Activated B cell treated with CpG ODN at 0.5 μM for 24 hours (primary cell): ENCODE measurements around the gene PPP1R14D. TPM values are rescaled to one million over a fixed set of nuclear protein-coding genes. Genes with fewer than 3 reads are reported as not detected.

Source experiments
- ATAC-seq: fragments of 200-7000 bp; cut with Tn5 transposase; one replicate; pipeline ENCODE4 v1.10.0; 2021; ENCODE audit warnings: low read depth, mild to moderate bottlenecking, moderate library complexity
- CTCF ChIA-PET: fragments of 350-600 bp; sonication (Branson Sonifier 250); formaldehyde crosslinking; loops from one replicate; lab custom pipeline; 2021; ENCODE audit warnings: antibody characterized with exemption; lab: Charles Lee
- POLR2A ChIA-PET: fragments of 350-600 bp; sonication (Branson Sonifier 250); formaldehyde crosslinking; loops from one replicate; lab custom pipeline; 2021; ENCODE audit warnings: antibody characterized with exemption; lab: Charles Lee
- DNase-seq: peaks from one replicate; pipeline ENCODE4 v3.0.0; 2022
- H3K27ac Mint-ChIP-seq: one replicate; pipeline ENCODE4 v1.8.0; 2020; ENCODE audit warnings: mixed read lengths
- H3K27me3 Mint-ChIP-seq: one replicate; pipeline ENCODE4 v1.8.0; 2021; ENCODE audit warnings: mixed read lengths
- H3K36me3 Mint-ChIP-seq: one replicate; pipeline ENCODE4 v1.8.0; 2021; ENCODE audit warnings: low read depth, mixed read lengths
- H3K4me1 Mint-ChIP-seq: one replicate; pipeline ENCODE4 v1.8.0; 2021; ENCODE audit warnings: mixed read lengths
- H3K4me3 Mint-ChIP-seq: one replicate; pipeline ENCODE4 v1.8.0; 2020; ENCODE audit warnings: mild to moderate bottlenecking, mixed read lengths
- H3K9me3 Mint-ChIP-seq: one replicate; pipeline ENCODE4 v1.8.0; 2020; ENCODE audit warnings: mixed read lengths
- intact Hi-C: fragments of 100-400 bp; cut with micrococcal nuclease; formaldehyde crosslinking; loops from one replicate; pipeline ENCODE4 v1.15.1; 2024
- total RNA-seq: library from RNA; stranded (reverse); gene quantifications from 2 replicates; pipeline ENCODE4 v1.2.3, GENCODE V29; 2022
- TF ChIP-seq, protein P1 (sequence below): fragments of 200-600 bp; IDR thresholded peaks from one replicate; pipeline ENCODE4 v1.8.0; 2022; ENCODE audit warnings: antibody characterized with exemption, mild to moderate bottlenecking

Gene PPP1R14D
- total RNA-seq, 1 donor from 2014 or later, result 0.31 TPM

DNA sequence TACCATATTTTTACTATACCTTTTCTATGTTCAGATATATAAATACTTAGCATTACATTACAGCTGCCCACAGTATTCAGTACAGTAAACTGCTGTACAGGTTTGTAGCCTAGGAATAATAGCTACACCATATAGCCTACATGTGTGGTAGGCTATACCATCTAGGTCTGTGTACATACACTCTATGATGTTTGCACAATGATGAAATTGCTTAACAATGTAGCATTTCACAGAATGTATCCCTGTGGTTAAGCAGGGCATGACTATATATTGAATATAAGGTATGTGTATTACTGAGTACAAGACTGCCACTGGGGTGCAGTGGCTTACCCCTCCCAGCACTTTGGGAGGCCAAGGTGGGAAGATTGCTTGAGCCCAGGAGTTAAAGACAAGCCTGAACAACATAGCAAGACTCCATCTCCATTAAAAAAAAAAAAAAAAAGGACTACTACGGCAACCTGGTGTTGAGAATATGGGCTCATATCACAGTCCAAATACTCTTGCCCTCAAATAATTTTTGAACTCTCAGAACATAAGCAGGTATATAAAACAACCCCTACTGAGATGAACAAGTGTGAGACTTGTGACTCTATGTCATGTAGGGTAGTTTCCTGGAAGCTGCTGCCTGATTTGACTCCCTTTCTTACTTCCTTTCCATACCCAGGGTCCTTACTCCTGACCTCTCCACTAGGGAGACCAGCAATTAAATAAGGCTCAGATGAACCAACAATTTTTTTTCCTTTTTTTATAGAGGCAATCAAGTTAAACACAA, 4.8 kb downstream of the PPP1R14D start:
- Mint-ChIP-seq H3K9me3 (no peaks in the 10 kb centered on the region), H3K4me3 (no peak overlapping the region), H3K27me3 (no peaks in the 10 kb centered on the region), H3K4me1 (no peaks in the 10 kb centered on the region), H3K27ac (no peak overlapping the region), H3K36me3 (no peaks in the 10 kb centered on the region)
- ChIA-PET CTCF (no interaction called here), POLR2A (no interaction called here)
- TF ChIP-seq, protein P1, sequence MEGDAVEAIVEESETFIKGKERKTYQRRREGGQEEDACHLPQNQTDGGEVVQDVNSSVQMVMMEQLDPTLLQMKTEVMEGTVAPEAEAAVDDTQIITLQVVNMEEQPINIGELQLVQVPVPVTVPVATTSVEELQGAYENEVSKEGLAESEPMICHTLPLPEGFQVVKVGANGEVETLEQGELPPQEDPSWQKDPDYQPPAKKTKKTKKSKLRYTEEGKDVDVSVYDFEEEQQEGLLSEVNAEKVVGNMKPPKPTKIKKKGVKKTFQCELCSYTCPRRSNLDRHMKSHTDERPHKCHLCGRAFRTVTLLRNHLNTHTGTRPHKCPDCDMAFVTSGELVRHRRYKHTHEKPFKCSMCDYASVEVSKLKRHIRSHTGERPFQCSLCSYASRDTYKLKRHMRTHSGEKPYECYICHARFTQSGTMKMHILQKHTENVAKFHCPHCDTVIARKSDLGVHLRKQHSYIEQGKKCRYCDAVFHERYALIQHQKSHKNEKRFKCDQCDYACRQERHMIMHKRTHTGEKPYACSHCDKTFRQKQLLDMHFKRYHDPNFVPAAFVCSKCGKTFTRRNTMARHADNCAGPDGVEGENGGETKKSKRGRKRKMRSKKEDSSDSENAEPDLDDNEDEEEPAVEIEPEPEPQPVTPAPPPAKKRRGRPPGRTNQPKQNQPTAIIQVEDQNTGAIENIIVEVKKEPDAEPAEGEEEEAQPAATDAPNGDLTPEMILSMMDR, result no peak
- ATAC-seq, result no peak
- DNase-seq, result no peak
- intact Hi-C loops, result no loop called here

DNA sequence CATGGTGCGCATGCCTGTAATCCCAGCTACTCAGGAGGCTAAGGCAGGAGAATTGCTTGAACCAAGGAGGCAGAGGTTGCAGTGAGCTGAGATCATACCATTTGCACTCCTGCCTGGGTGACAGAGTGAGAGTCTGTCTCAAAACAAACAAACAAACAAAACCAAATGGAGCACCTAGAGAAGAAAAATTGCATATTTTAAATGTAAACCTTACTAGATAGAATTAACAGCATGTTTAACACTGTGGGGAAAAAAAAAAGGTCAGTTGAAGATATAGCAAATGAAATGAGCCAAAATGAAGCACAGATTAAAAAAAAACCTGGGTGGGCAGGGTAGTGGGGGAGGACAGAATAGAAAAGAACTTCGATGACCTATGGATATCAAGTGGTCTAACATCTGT, 7.3 kb downstream of the PPP1R14D start:
- POLR2A ChIA-PET, result no interaction called here

DNA sequence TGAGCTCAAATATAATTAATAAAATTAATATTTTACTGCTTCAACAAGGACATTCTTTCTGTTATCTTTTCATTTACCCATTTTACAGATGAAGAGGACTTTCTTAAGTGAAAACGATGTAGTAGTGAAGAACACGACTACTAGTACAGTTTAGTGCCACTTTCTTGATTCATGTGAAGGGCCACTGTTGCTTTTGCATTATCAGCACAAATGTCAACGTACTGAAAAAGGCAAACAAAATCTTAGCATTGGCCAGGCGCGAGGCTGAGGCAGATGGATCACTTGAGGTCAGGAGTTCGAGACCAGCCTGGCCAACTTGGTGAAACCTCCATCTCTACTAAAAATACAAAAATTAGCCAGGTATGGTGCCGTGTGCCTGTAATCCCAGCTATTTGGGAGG, 9.5 kb downstream of the PPP1R14D start:
- Mint-ChIP-seq H3K27me3 (no peaks in the 10 kb centered on the region), H3K9me3 (no peaks in the 10 kb centered on the region), H3K27ac (no peak overlapping the region), H3K4me1 (no peaks in the 10 kb centered on the region), H3K36me3 (peaks cover 15% of the 10 kb centered on the region), H3K4me3 (no peak overlapping the region)
- intact Hi-C loops, result no loop called here
- ChIA-PET POLR2A (no interaction called here), CTCF (no interaction called here)
- DNase-seq (no peak), ATAC-seq (no peak)
- TF ChIP-seq, protein P1, result no peak

More for the DNA sequence above, 7.3 kb downstream of the PPP1R14D start:
- no peak for ATAC-seq
- CTCF ChIA-PET, result no interaction called here
- no peaks in the 10 kb centered on the region for H3K27me3 Mint-ChIP-seq
- H3K4me1 Mint-ChIP-seq, result no peaks in the 10 kb centered on the region
- no peak overlapping the region for H3K4me3 Mint-ChIP-seq
- DNase-seq, result no peak
- H3K9me3 Mint-ChIP-seq, result no peaks in the 10 kb centered on the region
- no peak overlapping the region for H3K27ac Mint-ChIP-seq
- no peaks in the 10 kb centered on the region for H3K36me3 Mint-ChIP-seq
- intact Hi-C loops, result no loop called here
- TF ChIP-seq, protein P1, result no peak

DNA sequence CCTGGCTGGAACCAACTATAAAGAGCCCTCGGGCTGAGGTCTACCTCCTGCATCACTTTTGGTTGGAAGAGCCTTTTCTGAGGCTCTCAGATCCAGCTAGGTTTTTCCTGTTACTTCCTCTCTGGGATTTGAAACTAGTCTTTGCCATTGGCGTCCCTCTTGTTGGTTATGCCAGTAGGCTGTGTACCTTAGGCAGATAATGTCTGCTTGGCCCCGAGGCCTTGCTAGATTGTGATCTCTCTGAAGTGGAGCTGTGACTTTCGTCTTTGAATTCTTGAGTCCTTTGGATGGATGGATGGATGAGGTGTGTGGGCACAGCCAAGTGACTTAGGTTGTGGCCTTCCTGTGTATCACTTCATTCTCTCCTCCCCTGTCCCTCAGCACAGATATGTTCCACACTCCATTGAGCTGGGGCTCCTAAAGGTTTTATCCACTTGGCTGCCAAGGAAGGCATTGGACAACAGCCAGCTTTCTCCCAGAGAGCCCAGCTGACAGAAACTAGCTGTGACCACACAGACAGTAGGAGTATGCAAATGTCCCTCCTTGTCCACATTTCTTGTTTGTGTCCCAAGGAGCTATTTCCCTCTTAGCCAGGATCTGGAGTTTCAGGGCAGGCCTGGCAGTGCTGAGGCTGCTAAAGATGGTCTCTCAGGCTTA, 13.3 kb downstream of the PPP1R14D start:
- Mint-ChIP-seq H3K27me3 (no peaks in the 10 kb centered on the region), H3K4me3 (no peak overlapping the region), H3K4me1 (no peaks in the 10 kb centered on the region), H3K36me3 (peaks cover 43% of the 10 kb centered on the region), H3K9me3 (no peaks in the 10 kb centered on the region), H3K27ac (no peak overlapping the region)
- TF ChIP-seq, protein P1, result no peak
- intact Hi-C loops, result no loop called here
- CTCF ChIA-PET, result interaction anchor here (1.0 kb wide), 1 partner anchor 8 kb away, joined by 3 read pairs; the partner anchor contains the start of genes DNAJC17 and ZFYVE19
- ATAC-seq, result no peak
- no peak for DNase-seq
- POLR2A ChIA-PET, result no interaction called here

DNA sequence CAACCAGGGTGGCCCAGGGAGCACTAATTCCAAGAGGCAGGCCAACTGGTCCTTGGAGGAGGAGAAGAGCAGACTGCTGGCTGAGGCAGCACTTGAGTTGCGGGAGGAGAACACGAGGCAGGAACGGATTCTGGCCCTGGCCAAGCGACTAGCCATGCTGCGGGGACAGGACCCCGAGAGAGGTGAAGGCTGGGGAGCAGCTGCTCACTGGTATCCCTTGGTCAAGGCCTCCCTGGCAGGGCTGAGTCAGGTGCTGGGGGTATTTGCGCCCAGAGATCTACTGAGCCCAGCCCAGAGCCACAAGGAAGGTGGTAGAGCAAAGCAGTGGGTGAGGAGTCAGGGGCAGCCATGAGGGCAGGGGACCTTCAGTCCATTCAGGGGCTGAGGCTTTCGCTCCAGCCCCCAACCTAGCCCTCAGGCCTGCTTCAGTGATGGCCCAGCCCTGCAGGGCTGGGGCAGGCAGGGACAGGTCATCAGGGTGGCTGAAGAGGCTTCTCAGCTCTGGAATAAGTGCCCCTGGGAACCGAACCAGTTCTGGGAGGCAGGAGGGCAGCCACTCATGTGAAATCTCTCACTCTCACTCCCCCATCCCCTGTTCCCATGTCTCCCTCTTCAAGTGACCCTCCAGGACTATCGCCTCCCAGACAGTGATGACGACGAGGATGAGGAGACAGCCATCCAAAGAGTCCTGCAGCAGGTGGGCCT, 15.6 kb downstream of the PPP1R14D start:
- ChIA-PET CTCF (interaction anchor here (1.5 kb wide), 1 partner anchor 46 kb away, joined by 3 read pairs; no protein-coding TSS in a partner anchor), POLR2A (no interaction called here)
- Mint-ChIP-seq H3K36me3 (peaks cover 47% of the 10 kb centered on the region), H3K27ac (no peak overlapping the region), H3K27me3 (no peaks in the 10 kb centered on the region), H3K4me3 (no peak overlapping the region), H3K9me3 (no peaks in the 10 kb centered on the region), H3K4me1 (peaks cover 8% of the 10 kb centered on the region)
- TF ChIP-seq, protein P1, result no peak
- ATAC-seq, result no peak
- intact Hi-C loops, result no loop called here
- no peak for DNase-seq
